Measurements from ENCODE around the gene ANKRD40. TPM values are rescaled to one million over a fixed set of nuclear protein-coding genes. Genes with fewer than 3 reads are reported as not detected.

Gene ANKRD40
- total and polyA plus RNA-seq, 2 donors from 2014 or later: 15.8 to 37.6 TPM

DNA sequence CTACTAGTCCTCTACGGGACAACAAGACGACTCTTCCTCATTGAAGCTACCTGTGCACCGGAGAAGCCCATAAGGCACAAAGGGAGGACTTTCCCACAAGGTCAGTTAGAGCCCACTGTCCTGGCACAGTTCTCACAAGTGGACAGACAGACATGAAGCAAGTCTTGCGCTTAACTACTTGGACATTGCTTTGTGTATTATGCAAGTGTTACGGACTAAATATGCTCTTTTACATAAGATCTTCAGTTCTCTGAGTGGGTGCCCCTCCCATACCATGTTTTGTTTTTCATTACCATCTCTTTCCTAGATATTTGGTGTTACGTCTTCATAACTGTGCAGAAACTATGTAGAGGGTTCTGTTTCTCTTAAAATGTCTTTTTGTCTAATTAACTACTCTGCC is 41.5 kb upstream of the ANKRD40 start:
- no peak overlapping the region for H3K27ac ChIP-seq (ENCODE audit: low read depth in 2 of 2, low read length in 2 of 2)
- H3K4me1 ChIP-seq (ENCODE audit: control insufficient read depth in 2 of 3, insufficient read depth in 2 of 3, low read depth in 1 of 3, low read length in 3 of 3): no peaks in the 10 kb centered on the region
- no peaks in the 10 kb centered on the region for H3K27me3 ChIP-seq (ENCODE audit: control insufficient read depth, insufficient read depth, low read length)
- H3K4me3 ChIP-seq (ENCODE audit: low read length in 3 of 3): no peak overlapping the region
- no peaks in the 10 kb centered on the region for H3K9me3 ChIP-seq (ENCODE audit: control insufficient read depth in 2 of 3, insufficient read depth in 1 of 3, low read length in 3 of 3)
- H3K9ac ChIP-seq (ENCODE audit: low read length in 3 of 3): no peak overlapping the region
- FAIRE-seq: no peak
- peaks cover 19 to 64% (median 44%) of the 10 kb centered on the region in 3 donors for H3K36me3 ChIP-seq (ENCODE audit: control insufficient read depth in 2 of 3, insufficient read depth in 3 of 3, low read length in 3 of 3)
- TF ChIP-seq, protein P1, sequence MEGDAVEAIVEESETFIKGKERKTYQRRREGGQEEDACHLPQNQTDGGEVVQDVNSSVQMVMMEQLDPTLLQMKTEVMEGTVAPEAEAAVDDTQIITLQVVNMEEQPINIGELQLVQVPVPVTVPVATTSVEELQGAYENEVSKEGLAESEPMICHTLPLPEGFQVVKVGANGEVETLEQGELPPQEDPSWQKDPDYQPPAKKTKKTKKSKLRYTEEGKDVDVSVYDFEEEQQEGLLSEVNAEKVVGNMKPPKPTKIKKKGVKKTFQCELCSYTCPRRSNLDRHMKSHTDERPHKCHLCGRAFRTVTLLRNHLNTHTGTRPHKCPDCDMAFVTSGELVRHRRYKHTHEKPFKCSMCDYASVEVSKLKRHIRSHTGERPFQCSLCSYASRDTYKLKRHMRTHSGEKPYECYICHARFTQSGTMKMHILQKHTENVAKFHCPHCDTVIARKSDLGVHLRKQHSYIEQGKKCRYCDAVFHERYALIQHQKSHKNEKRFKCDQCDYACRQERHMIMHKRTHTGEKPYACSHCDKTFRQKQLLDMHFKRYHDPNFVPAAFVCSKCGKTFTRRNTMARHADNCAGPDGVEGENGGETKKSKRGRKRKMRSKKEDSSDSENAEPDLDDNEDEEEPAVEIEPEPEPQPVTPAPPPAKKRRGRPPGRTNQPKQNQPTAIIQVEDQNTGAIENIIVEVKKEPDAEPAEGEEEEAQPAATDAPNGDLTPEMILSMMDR (IDR thresholded peaks at IDR 0.05; ENCODE audit: borderline replicate concordance, extremely low read depth, insufficient read depth): no peak
- no peak for DNase-seq
- intact Hi-C loops (cut with DNase I): no loop called here

DNA sequence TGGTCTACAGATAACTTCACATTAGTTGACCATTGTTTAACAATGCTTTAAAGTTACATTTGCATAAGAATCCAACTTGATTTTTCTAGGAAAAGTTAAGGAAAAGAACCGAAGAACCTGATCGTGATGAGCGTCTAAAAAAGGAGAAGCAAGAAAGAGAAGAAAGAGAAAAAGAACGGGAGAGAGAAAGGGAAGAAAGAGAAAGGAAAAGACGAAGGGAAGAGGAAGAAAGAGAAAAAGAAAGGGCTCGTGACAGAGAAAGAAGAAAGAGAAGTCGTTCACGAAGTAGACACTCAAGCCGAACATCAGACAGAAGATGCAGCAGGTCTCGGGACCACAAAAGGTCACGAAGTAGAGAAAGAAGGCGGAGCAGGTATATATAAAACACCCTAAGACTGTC is 37.9 kb upstream of the ANKRD40 start:
- Histone ChIP-seq H3K27ac (ENCODE audit: low read depth in 2 of 2, low read length in 2 of 2) (no peak overlapping the region), H3K27me3 (ENCODE audit: control insufficient read depth, insufficient read depth, low read length) (no peaks in the 10 kb centered on the region), H3K36me3 (ENCODE audit: control insufficient read depth in 2 of 3, insufficient read depth in 3 of 3, low read length in 3 of 3) (peaks cover 15 to 70% (median 53%) of the 10 kb centered on the region in 3 donors), H3K9ac (ENCODE audit: low read length in 3 of 3) (no peak overlapping the region), H3K4me3 (ENCODE audit: low read length in 3 of 3) (no peak overlapping the region), H3K9me3 (ENCODE audit: control insufficient read depth in 2 of 3, insufficient read depth in 1 of 3, low read length in 3 of 3) (no peaks in the 10 kb centered on the region), H3K4me1 (ENCODE audit: control insufficient read depth in 2 of 3, insufficient read depth in 2 of 3, low read depth in 1 of 3, low read length in 3 of 3) (no peaks in the 10 kb centered on the region)
- no peak for FAIRE-seq
- DNase-seq: no peak
- intact Hi-C loops (cut with DNase I): no loop called here
- TF ChIP-seq, protein P1 (IDR thresholded peaks at IDR 0.05; ENCODE audit: borderline replicate concordance, extremely low read depth, insufficient read depth): no peak

DNA sequence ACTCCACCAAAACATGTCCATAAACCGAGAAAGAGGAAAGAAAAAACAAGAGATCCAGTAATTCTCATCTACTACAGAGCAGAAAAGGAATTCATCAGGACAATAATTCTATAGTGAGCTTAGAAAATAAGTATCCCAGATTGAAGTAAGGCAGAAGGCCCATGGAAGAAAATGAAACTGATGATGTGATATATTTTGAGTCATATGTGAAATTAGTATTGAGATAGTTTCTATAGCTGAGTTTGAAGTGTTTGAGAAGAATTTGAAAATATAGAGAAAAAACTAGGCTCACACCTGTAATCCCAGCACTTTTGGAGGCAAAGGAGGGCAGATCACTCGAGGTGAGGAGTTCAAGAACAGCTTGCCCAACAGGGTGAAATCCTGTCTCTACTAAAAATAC is 31.4 kb upstream of the ANKRD40 start:
- Histone ChIP-seq H3K36me3 (ENCODE audit: control insufficient read depth in 2 of 3, insufficient read depth in 3 of 3, low read length in 3 of 3) (peaks cover 22 to 53% (median 26%) of the 10 kb centered on the region in 3 donors), H3K27ac (ENCODE audit: low read depth in 2 of 2, low read length in 2 of 2) (no peak overlapping the region)

More for the DNA sequence above, 31.4 kb upstream of the ANKRD40 start:
- no peak for FAIRE-seq
- TF ChIP-seq, protein P1 (IDR thresholded peaks at IDR 0.05; ENCODE audit: borderline replicate concordance, extremely low read depth, insufficient read depth): no peak
- Histone ChIP-seq H3K4me1 (ENCODE audit: control insufficient read depth in 2 of 3, insufficient read depth in 2 of 3, low read depth in 1 of 3, low read length in 3 of 3) (no peaks in the 10 kb centered on the region), H3K9ac (ENCODE audit: low read length in 3 of 3) (no peak overlapping the region), H3K27me3 (ENCODE audit: control insufficient read depth, insufficient read depth, low read length) (no peaks in the 10 kb centered on the region), H3K4me3 (ENCODE audit: low read length in 3 of 3) (no peak overlapping the region), H3K9me3 (ENCODE audit: control insufficient read depth in 2 of 3, insufficient read depth in 1 of 3, low read length in 3 of 3) (no peaks in the 10 kb centered on the region)
- no peak for DNase-seq
- intact Hi-C loops (cut with DNase I): no loop called here

Measured in kidney (tissue), 14 donors.